ENCODE data around the gene CACNB1. TPM values are rescaled to one million over a fixed set of nuclear protein-coding genes. Genes with fewer than 3 reads are reported as not detected.

The CACNB1 gene
- total and polyA plus RNA-seq, 2 of the 13 experiments (the other 11 are each of a cell fraction or from before 2014, with no cell fraction given), result 0.75 to 1.5 TPM

- TF ChIP-seq ZC3H4 (CRISPR knock-in tag; IDR thresholded peaks at IDR 0.05; ENCODE audit: borderline replicate concordance), result peak; percentile 80
- 0 out of 2 replicates have a peak, but pooled peaks have one; percentile 5 for TF ChIP-seq ZNF629 (CRISPR knock-in tag; conservative IDR thresholded peaks at IDR 0.05)
- no peak for TF ChIP-seq KLF12 (CRISPR knock-in tag; IDR thresholded peaks at IDR 0.05; ENCODE audit: borderline replicate concordance)
- peak; percentile 30; the same call in 1 of the 2 replicates for TF ChIP-seq POLR2AphosphoS5 (IDR thresholded peaks at IDR 0.05; ENCODE audit: low read depth, low read length)
- TF ChIP-seq ZNF160 (CRISPR knock-in tag; IDR thresholded peaks at IDR 0.05), result no peak
- TF ChIP-seq ZNF572 (CRISPR knock-in tag; IDR thresholded peaks at IDR 0.05), result 0 out of 2 replicates have a peak, but pooled peaks have one; percentile 44
- peak in 1 of 2 experiments; percentile 57; a peak in 2 of 4 replicates for TF ChIP-seq POLR2A (IDR thresholded peaks at IDR 0.05; ENCODE audit: insufficient read depth in 1 of 2, low read depth in 2 of 2, low read length in 2 of 2)
- TF ChIP-seq NFIC (IDR thresholded peaks at IDR 0.05; ENCODE audit: low read length), result no peak
- TF ChIP-seq CENPBD1 (CRISPR knock-in tag; IDR thresholded peaks at IDR 0.05; ENCODE audit: borderline replicate concordance, low read depth), result 0 out of 2 replicates have a peak, but pooled peaks have one; percentile 14
- no peak for TF ChIP-seq JUN (CRISPR knock-in tag; IDR thresholded peaks at IDR 0.05)
- TF ChIP-seq IKZF4 (CRISPR knock-in tag; IDR thresholded peaks at IDR 0.05; ENCODE audit: borderline replicate concordance, low read depth, not compliant biosample characterization), result no peak
- 0 out of 2 replicates have a peak, but pooled peaks have one; percentile 15 for TF ChIP-seq ZNF274 (CRISPR knock-in tag; IDR thresholded peaks at IDR 0.05)
- 0 out of 2 replicates have a peak, but pooled peaks have one; percentile 36 for TF ChIP-seq SMAD9 (CRISPR knock-in tag; IDR thresholded peaks at IDR 0.05)
- no peak for TF ChIP-seq ZFP62 (CRISPR knock-in tag; IDR thresholded peaks at IDR 0.05)
- peak; percentile 39; the same call in 1 of the 2 replicates for TF ChIP-seq KAT7 (CRISPR knock-in tag; IDR thresholded peaks at IDR 0.05; ENCODE audit: borderline replicate concordance)
- TF ChIP-seq ARID2 (CRISPR knock-in tag; IDR thresholded peaks at IDR 0.05; ENCODE audit: borderline replicate concordance), result 0 out of 2 replicates have a peak, but pooled peaks have one; percentile 19
Measured at GRCh38 chr17:39200957-39201510, 3.6 kb upstream of the CACNB1 start (continued).
